GM13976 (cell line): ENCODE measurements around the gene ORC5.

Experiments
- DNase-seq: peaks from one replicate; pipeline ENCODE4 v3.0.0; 2012; ENCODE audit warnings: low spot score
- CTCF ChIP-seq: IDR thresholded peaks from 2 replicates; pipeline ENCODE4 v1.5.1; 2012; ENCODE audit warnings: borderline replicate concordance, mild to moderate bottlenecking; ENCODE audit not compliant: insufficient read depth; ENCODE audit errors: extremely low read depth, missing control alignments, control extremely low read depth
- in situ Hi-C: fragments of 300-500 bp; cut with MboI; formaldehyde crosslinking; loops from one replicate; pipeline ENCODE4 v1.12.0; 2022; ENCODE audit warnings: low sequenced_read_pairs, mixed read lengths, inconsistent platforms; ENCODE audit not compliant: unreplicated experiment

Gene ORC5

GRCh38 chr7:104174798-104175197 is 33.0 kb downstream of the ORC5 start:
- no peak for DNase-seq
- no peak for TF ChIP-seq CTCF
- in situ Hi-C loops = loop anchor here (25.0 kb wide), 1 partner anchor 612 kb away; no protein-coding TSS in a partner anchor

GRCh38 chr7:104162081-104162480 is 45.7 kb downstream of the ORC5 start:
- no peak for TF ChIP-seq CTCF
- in situ Hi-C loops = loop anchor here (25.0 kb wide), 1 partner anchor 600 kb away; no protein-coding TSS in a partner anchor

GRCh38 chr7:104161244-104161643 is 46.6 kb downstream of the ORC5 start:
- no peak for TF ChIP-seq CTCF
- DNase-seq = no peak
- in situ Hi-C loops = loop anchor here (25.0 kb wide), 1 partner anchor 599 kb away; no protein-coding TSS in a partner anchor

More at GRCh38 chr7:104162081-104162480, 45.7 kb downstream of the ORC5 start:
- no peak for DNase-seq

- DNase-seq = no peak
- no peak for TF ChIP-seq CTCF
- in situ Hi-C loops = loop anchor here (25.0 kb wide), 1 partner anchor 598 kb away; no protein-coding TSS in a partner anchor
Measured at GRCh38 chr7:104160375-104160774, 47.4 kb downstream of the ORC5 start.

GRCh38 chr7:104156842-104157277 is 51.0 kb downstream of the ORC5 start:
- no peak for DNase-seq
- in situ Hi-C loops = loop anchor here (25.0 kb wide), 1 partner anchor 595 kb away; no protein-coding TSS in a partner anchor
- peak; percentile 50 for TF ChIP-seq CTCF

- no peak for DNase-seq
- in situ Hi-C loops = loop anchor here (25.0 kb wide), 1 partner anchor 591 kb away; no protein-coding TSS in a partner anchor
- TF ChIP-seq CTCF = no peak
Measured at GRCh38 chr7:104153287-104153686, 54.5 kb downstream of the ORC5 start.
